WTC11 (cell line): ENCODE results near the gene RASL10A.

Source experiments
- AFF4 ChIP-seq: sonication (generic); formaldehyde crosslinking; IDR thresholded peaks from 2 replicates; pipeline ENCODE4 v1.8.1; 2023; ENCODE audit warnings: mild to moderate bottlenecking, missing genetic modification reagents, borderline replicate concordance
- CREB1 ChIP-seq: sonication (generic); formaldehyde crosslinking; IDR thresholded peaks from 2 replicates; pipeline ENCODE4 v1.8.0; 2023; ENCODE audit warnings: mild to moderate bottlenecking, missing genetic modification reagents
- NFE2L1 ChIP-seq: sonication (generic); formaldehyde crosslinking; IDR thresholded peaks from 2 replicates; pipeline ENCODE4 v1.8.1; 2023; ENCODE audit warnings: missing genetic modification reagents
- TP53 ChIP-seq: sonication (generic); formaldehyde crosslinking; IDR thresholded peaks from 2 replicates; pipeline ENCODE4 v1.8.1; 2023; ENCODE audit warnings: mild to moderate bottlenecking, missing genetic modification reagents
- TF ChIP-seq, protein P1 (sequence below): sonication (generic); formaldehyde crosslinking; IDR thresholded peaks from 2 replicates; pipeline ENCODE4 v1.8.1; 2022; ENCODE audit warnings: mild to moderate bottlenecking, moderate library complexity, missing genetic modification reagents

DNA sequence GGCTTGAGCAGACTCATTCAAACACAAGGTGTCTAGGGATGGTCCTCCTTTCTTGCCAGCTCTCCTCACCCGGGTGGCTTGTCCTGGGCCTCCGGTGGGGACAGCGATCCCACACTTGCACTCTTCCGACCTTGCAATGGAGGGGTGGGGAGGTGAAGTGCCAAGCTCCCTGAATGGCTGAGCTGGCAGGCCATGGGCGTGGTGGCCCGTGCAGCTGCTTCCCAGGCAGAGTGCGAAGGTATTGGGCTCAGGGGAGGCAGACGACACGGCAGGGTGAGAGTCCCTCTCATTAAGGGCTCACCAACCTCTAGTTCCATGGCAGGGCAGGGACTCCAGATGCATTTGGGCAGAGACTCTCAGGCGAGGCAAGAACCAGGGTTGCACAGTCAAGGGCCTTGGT is 11.0 kb upstream of the RASL10A start:
- TF ChIP-seq AFF4 (CRISPR knock-in tag) (no peak), TP53 (CRISPR knock-in tag) (no peak), CREB1 (CRISPR knock-in tag) (no peak), NFE2L1 (no peak)
- TF ChIP-seq, protein P1, sequence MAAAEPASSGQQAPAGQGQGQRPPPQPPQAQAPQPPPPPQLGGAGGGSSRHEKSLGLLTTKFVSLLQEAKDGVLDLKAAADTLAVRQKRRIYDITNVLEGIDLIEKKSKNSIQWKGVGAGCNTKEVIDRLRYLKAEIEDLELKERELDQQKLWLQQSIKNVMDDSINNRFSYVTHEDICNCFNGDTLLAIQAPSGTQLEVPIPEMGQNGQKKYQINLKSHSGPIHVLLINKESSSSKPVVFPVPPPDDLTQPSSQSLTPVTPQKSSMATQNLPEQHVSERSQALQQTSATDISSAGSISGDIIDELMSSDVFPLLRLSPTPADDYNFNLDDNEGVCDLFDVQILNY (CRISPR knock-in tag), result no peak
